ENCODE measurements around the gene MSI2.

Gene MSI2

DNA sequence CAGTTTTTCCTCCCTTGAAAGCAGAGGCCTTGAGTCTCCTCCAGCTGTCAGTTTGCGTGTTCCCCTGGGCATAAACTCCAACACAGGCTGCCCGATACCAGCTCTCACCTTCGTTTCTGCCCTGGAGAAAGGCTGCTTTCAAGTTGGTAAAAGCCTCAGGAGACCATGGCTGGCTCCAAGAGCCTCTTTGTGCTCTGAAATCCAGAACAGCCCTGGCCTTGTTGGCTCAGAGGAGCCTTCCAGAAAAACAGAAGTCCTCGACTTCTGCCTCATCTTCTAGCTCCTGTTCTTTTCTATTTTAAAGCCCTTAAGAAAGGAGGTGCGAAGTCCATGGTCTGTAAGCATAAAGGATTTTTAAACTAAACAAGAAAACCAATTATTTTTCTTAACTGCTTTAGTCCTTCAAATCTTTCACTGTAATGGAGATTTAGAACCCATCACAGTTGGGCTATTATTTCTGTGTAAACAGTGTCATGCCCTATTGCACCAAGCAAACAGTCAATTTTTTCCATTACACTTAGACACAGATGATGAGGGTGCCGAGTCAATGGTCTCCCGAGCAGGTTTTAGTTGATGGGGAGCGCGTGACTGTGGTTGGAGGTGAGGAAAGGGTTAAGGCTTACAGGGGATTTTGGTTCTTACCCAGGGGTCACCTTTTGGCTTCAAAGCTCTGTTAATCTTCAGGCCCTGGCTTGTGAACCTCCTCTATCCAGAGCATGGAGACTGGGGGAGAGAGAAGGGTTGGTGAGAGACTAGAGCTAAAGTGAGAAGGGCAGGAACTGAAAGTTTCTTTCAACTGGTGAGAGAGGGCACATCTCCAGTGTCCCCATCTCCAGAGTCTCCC lies 212.8 kb downstream of the MSI2 start:
- no peak for DNase-seq

GRCh38 chr17:57470906-57471305 lies 214.6 kb downstream of the MSI2 start:
- no peak for DNase-seq

DNA sequence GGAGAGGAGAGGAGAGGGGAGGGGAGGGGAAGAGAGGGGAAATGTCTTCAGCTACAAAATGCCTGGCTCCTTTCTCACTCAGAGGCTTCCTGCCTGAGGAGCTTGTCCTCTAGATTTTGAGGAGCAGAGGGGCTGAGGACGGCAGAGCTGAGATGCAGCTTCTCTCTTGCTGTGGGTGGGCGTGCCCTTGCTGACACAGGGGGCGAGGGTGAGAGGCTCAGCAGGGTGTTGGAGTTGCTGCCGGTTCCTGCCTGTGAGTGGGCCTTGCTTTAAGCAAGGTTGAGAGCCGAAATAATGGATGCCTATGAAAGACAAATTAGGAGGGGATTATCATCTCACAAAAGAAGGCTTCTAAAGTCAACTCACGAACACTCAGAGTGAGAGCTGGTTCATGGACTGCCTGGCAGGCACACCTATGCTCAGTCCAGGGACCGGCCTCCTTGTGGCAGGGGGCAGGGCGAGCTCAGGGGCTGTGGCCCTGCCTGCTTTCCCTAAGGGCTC lies 215.6 kb downstream of the MSI2 start:
- no peak for DNase-seq

- DNase-seq: no peak
These were observed 219.5 kb downstream of the MSI2 start for GRCh38 chr17:57475796-57476195.

- DNase-seq: no peak
These were observed 221.4 kb downstream of the MSI2 start for GRCh38 chr17:57477522-57478362.

DNA sequence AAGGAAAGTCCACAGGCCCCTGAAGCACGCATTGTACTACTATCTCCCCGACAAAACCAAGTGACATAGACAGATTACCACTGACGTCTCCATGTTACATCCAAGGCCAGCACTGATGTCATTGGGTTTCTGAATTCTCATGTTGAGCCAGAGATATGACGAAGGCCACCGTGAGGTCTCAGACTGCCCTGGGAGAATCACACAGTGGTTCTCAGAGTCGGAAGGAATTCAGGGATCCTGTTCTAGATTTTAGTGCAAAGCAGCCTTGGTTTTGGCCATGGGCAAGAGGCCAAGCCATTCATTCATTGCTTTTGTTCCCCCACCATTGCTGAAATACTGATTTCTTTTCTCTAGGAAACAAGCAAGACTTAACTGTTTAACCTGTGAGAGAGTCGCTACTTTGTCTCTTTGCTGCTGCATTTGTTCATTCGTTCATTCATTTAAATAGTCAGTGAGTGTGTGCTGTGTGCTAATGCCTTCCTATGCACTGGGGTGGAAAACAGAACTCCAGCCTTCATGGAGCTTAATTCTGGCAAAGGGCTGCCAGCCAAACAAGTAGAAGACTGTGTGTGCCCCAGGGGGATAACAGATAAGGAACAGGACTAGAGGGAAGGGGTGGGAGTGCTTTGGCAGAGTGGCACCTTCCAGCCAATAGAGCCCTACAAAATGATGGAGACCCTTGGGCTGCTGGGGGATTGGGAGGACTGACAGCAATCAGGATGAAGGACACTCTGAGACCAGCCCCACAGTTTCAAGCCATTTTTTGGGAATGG lies 222.3 kb downstream of the MSI2 start:
- no peak for DNase-seq

DNA sequence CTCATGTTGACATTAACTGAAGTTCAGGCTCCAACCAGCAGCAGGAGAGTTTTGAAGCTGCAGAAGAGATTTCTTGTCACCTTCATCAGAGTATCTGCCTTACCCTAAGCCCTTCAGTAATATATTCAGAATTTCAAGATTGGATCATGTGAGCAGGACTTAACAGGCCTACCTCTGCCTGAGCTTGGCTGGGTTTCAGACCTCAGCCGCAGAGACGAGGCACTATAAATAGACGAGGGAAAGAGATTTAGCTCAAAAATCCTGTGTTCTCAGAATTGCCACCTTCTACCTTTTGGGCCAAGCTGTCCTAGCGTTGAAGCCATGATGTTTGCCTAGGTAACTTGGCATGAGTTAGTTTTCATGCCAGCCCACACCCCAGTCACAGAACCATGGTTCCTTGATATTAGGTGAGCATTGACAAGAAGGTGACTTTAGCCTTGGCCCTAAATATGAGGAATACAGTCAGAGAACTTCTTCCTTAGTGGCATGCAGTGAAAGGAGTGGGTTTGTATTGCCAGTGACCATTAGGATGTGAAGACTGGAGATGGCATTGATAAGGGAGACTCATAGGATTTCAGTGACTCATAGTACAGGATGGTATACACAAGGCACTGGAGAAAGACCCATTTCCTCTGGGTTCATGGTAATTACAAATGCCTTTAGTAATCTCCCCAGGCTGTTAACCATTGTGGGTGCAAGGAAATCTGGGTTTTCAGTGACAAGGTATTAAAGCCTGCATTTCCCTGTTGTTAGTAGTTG lies 224.3 kb downstream of the MSI2 start:
- no peak for DNase-seq

GRCh38 chr17:57481910-57482391 lies 225.6 kb downstream of the MSI2 start:
- no peak for DNase-seq

GRCh38 chr17:57482657-57483056 lies 226.3 kb downstream of the MSI2 start:
- no peak for DNase-seq

GRCh38 chr17:57484081-57484666 lies 227.9 kb downstream of the MSI2 start:
- DNase-seq: no peak

DNA sequence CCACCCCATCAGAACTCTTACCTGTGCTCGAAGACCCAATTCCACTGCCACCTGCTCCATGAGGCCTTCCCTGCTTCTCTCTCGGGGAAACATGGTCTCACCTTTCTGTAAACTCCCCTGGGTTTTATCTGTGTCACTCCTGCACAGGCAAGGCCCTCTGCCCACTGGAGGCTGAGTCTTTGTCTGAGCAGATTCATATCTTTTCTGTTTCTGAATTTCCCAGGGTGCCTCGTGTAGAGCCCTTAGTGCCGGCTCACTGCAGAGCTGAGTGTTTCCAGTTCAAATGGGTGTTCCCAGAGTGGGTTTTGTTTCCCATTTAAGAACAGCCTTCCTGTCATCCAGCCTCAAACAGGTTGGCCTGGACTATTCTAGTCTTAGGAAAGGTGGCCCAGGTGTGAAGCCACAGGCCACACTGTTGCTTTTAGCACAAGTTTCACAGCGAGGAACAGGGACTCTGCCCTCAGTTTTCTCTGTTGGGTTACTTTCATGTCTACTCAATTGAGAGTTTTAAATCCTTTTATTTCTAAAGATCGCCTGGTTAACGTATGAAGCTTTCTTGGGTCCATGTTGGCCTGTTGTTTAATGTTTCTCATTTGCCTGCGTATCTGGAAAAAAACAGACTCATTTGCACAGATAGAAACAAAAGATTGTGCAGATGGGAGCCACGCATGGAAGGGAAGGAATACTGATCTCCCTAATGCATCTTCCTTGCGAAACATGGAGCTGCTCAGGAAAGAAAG lies 228.7 kb downstream of the MSI2 start:
- no peak for DNase-seq

DNA sequence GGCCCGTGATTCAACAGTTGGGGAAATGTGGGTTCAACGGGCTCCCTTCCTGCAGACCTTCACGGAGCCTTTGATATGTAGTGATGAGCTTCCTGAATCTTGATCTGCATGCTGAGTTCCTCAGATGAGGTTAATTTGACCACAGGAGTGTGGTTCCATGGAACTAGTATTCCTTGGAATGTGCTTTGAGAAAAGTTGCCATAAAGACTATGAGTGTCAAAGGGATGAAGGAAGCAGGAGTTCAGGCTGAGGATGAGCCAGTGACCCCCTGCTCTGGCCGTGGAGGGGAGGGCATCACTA lies 229.2 kb downstream of the MSI2 start:
- no peak for DNase-seq

DNA sequence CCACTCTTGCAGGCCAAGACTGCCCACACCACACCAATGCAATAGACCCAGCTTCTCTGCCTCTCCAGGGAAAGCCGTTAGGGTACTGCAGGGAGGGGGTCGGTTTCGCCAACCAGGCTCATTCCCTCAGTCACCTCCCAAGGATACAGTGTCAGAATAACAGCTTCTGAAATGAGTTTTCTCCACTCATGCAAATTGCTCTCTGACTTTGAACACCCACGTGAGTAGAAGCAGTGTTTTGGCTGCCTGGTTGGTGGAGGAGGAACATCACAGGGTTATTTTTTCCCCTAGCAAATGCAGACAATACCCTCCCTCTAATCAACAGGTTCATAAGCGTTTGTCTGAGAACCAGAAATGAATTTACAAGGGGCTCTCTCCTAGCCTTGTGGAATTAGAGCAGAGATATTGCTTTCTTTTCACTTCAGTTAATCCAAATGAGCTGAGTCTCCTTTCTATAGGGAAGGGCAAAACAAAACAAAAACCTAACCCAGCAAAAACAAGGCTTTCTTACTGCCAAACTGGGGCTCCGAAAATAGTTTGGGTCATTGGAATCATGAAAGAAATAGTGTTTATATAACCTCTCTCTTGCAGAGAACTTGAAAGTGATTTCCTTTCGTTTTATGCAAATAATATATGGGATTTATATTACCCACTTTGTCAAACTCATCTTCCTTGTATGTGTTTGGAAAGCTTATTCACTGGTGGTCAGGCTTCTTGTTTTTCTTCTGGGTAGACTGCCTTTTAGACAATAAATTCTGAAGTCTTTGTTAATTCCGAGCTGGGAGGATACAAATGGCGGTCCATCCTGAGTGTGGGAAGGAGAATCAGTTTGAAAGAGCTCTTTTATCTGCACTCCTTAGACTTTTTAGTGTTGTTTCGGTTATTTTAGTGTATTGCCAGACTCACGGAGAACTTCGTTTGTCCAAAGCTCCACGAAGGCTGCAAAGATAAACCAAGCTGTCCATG lies 229.9 kb downstream of the MSI2 start:
- no peak for DNase-seq

- DNase-seq: no peak
These were observed 230.6 kb downstream of the MSI2 start for GRCh38 chr17:57486882-57487301.

DNA sequence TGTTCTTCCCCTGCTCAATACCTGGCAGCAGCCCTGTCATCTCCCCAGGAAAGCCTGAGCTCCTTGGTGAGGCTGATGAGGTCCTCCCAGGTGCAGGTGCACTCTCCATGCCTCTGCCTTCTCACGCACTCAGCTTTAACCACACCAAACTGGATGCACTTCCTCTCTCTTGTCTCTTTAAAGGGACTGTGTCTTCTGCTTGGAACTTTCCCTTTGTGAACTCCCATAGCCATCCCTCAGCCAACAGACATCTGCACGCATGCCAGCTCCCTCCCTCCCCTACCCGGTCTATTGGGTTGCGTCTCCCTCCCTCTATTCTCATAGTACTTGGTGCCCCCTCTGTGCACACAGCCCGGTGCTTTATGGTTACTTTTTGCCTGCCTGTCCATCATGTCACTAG lies 231.2 kb downstream of the MSI2 start:
- DNase-seq: no peak

- DNase-seq: no peak
These were observed 232.5 kb downstream of the MSI2 start for GRCh38 chr17:57488856-57489255.

GRCh38 chr17:57489321-57489720 lies 233.0 kb downstream of the MSI2 start:
- DNase-seq: no peak

- DNase-seq: no peak
These were observed 234.0 kb downstream of the MSI2 start for GRCh38 chr17:57490111-57490845.

GRCh38 chr17:57490890-57491289 lies 234.6 kb downstream of the MSI2 start:
- DNase-seq: no peak

All from GOT3 (cell line).